BE2C (cell line): ENCODE results near the gene WNT7B.

Source experiments
- DNase-seq: peaks from one replicate; pipeline ENCODE4 v3.0.0-alpha.2; 2020
- H3K27me3 ChIP-seq: fragments of 250-450 bp; sonication (Bioruptor Pico); 2 replicates; pipeline ENCODE4 v1.5.1; 2020; ENCODE audit warnings: mild to moderate bottlenecking
- H3K36me3 ChIP-seq: fragments of 250-450 bp; sonication (Bioruptor Pico); 2 replicates; pipeline ENCODE4 v1.5.1; 2020; ENCODE audit warnings: mild to moderate bottlenecking
- H3K4me1 ChIP-seq: fragments of 250-450 bp; sonication (Bioruptor Pico); 2 replicates; pipeline ENCODE4 v1.5.1; 2020
- H3K4me3 ChIP-seq: 2 replicates; pipeline ENCODE4 v1.5.1; 2011; ENCODE audit warnings: low read depth, low read length
- H3K9me3 ChIP-seq: fragments of 250-450 bp; sonication (Bioruptor Pico); 2 replicates; pipeline ENCODE4 v1.5.1; 2020
- TF ChIP-seq, protein P1 (sequence below): IDR thresholded peaks from 2 replicates; pipeline ENCODE4 v1.5.1; 2012; ENCODE audit warnings: mild to moderate bottlenecking, low read depth, low read length

WNT7B gene

DNA sequence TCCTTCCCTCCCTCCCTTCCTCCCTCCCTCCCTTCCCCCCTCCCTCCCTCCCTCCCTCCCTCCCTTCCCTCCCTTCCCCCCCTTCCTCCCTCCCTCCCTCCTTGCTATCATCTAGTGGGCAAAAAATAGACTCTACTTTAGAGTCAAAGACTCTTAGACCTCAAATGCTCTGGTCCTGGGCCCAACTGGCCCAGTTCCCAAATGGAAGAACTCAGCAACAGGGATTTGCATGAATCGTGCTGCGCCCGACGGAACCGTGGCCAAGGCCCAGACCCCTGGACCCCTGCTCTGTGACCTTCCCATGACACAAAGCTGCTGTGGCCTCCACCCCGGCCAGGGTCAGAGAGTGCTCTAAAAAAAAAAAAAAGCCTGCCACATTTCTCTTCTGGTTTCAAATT, 97.4 kb downstream of the WNT7B start:
- H3K27me3 ChIP-seq, result peaks cover 3% of the 10 kb centered on the region; the same call in 1 of the 2 replicates
- TF ChIP-seq, protein P1, sequence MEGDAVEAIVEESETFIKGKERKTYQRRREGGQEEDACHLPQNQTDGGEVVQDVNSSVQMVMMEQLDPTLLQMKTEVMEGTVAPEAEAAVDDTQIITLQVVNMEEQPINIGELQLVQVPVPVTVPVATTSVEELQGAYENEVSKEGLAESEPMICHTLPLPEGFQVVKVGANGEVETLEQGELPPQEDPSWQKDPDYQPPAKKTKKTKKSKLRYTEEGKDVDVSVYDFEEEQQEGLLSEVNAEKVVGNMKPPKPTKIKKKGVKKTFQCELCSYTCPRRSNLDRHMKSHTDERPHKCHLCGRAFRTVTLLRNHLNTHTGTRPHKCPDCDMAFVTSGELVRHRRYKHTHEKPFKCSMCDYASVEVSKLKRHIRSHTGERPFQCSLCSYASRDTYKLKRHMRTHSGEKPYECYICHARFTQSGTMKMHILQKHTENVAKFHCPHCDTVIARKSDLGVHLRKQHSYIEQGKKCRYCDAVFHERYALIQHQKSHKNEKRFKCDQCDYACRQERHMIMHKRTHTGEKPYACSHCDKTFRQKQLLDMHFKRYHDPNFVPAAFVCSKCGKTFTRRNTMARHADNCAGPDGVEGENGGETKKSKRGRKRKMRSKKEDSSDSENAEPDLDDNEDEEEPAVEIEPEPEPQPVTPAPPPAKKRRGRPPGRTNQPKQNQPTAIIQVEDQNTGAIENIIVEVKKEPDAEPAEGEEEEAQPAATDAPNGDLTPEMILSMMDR, result no peak
- H3K4me1 ChIP-seq, result peaks cover 34% of the 10 kb centered on the region

DNA sequence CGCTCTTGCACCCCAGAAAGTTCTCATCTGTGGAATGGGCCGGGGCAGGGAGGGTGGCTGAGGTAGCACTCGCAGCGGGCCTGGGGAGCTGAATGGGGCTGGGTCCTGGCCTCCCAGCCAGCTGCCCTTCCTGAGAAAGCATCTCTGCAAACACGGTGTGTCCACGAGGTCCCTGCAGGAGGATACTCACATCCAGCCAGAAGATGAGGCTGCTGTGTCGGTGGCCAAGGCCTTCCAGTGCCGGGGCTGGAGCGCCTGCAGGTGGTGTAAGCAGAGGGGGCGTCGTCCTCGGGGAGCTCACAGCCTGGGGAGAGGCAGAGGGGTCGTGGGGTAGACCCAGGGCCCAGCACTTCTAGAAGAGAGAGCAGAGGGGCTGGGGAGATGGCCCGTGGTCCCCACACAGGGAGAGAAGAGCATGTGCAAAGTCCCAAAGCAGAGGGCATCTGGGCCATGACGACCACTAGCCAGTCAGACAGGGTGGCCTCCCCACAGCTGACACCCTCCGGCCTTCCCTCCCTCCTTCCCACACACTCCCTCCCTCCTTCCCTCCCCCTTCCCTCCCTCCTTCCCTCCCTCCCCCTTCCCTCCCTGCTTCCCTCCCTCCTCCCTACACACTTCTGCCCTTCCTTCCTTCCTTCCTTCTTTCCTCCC, 97.9 kb downstream of the WNT7B start:
- DNase-seq, result peak; percentile 27
- TF ChIP-seq, protein P1, result no peak
- peaks cover 29% of the 10 kb centered on the region for H3K4me1 ChIP-seq
- peaks cover 3% of the 10 kb centered on the region; the same call in 1 of the 2 replicates for H3K27me3 ChIP-seq
- H3K4me3 ChIP-seq, result no peak overlapping the region
- no peaks in the 10 kb centered on the region for H3K36me3 ChIP-seq
- no peaks in the 10 kb centered on the region; the same call in 1 of the 2 replicates for H3K9me3 ChIP-seq

More for the DNA sequence above, 97.4 kb downstream of the WNT7B start:
- H3K4me3 ChIP-seq, result no peak overlapping the region
- H3K36me3 ChIP-seq, result no peaks in the 10 kb centered on the region
- DNase-seq, result no peak
- H3K9me3 ChIP-seq, result no peaks in the 10 kb centered on the region; the same call in 1 of the 2 replicates

DNA sequence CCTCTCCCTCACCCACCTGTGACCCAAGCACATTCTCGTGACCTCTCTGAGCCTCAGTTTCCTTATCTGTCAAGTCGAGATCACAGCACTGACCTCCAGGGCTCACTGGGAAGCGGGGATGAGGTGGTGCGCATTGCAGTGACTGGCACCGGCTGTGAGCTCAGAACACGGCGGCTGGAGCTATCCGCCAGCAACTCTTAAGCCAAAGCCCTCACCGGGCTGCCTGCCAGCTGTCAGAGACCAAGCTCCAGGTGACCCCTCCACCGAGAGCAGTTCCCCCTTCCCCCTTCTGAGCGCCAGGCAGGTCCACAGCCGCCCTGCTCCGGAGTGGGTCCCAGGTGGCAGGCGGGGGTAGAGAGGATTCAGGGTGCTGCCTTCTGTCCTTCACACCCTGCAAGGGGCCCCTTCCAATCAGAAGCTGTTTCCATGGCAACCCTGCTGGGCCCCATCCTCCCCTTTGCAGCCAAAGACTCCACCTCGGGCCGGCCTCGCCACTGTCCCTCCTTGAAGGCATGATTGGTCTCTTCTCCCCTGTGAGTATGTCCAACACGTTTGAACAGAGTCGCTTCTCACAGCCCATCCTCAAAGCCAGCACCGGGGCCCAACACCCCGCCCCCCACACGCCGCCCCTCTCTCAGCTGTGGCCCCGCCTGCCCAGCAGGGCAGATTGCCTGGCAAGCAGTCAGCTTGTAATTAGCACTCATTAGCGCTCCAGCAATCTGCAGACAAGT, 98.7 kb downstream of the WNT7B start:
- Histone ChIP-seq H3K4me1 (peaks cover 29% of the 10 kb centered on the region), H3K27me3 (peaks cover 3% of the 10 kb centered on the region; the same call in 1 of the 2 replicates), H3K36me3 (no peaks in the 10 kb centered on the region), H3K9me3 (no peaks in the 10 kb centered on the region; the same call in none of the 2 replicates), H3K4me3 (no peak overlapping the region)
- DNase-seq, result peak; percentile 43
- TF ChIP-seq, protein P1, result no peak

DNA sequence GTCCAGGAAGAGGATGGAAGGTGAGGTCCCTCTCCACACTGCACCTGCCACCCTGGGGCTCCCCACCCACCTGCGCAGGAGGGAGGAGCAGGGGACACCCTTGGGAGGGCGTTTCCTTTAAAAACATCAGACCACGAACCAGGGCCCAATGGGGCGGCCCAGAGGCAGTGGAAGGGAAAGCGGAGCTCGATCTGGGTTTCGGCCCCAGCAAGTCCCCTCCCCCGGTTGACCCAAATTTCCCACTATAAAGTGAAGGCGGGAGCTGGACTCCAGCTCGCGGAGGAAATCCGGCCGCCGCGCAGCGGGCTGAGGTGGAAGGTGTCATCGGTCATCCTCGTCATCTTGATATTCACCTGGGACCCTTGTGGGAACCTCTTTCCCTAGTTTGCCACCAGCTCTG, 99.3 kb downstream of the WNT7B start:
- peaks cover 29% of the 10 kb centered on the region for H3K4me1 ChIP-seq
- no peaks in the 10 kb centered on the region; the same call in none of the 2 replicates for H3K9me3 ChIP-seq
- peaks cover 3% of the 10 kb centered on the region; the same call in 1 of the 2 replicates for H3K27me3 ChIP-seq
- H3K4me3 ChIP-seq, result no peak overlapping the region
- no peak for DNase-seq
- TF ChIP-seq, protein P1, result no peak
- no peaks in the 10 kb centered on the region for H3K36me3 ChIP-seq

DNA sequence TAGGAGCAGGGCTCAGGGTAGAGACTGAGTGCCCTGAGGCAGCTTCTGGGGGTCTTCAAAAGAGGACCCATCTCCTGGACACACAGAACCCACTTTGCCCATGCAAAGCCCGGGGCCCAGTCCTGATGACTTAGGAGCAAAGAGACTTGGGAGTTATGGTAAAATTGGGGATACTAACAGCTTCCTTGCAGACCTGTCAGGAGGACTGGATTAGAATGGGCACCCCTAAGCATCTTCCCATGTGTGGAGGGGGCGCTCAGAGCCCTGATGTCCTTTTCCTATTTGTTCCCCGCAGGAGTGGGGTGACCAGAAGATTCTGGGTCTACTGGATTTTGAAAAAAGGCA, 100.0 kb downstream of the WNT7B start:
- Histone ChIP-seq H3K36me3 (no peaks in the 10 kb centered on the region), H3K9me3 (no peaks in the 10 kb centered on the region; the same call in none of the 2 replicates), H3K4me3 (no peak overlapping the region), H3K4me1 (peaks cover 29% of the 10 kb centered on the region), H3K27me3 (peaks cover 3% of the 10 kb centered on the region; the same call in 1 of the 2 replicates)
- TF ChIP-seq, protein P1, result no peak
- DNase-seq, result no peak
